Measurements from ENCODE around the gene YIPF6.
"Not testable (repeated sequence)": the region's sequence is repeated elsewhere in the genome, so short reads cannot be mapped to it uniquely, and the experiment has no call there.

YIPF6 gene

DNA sequence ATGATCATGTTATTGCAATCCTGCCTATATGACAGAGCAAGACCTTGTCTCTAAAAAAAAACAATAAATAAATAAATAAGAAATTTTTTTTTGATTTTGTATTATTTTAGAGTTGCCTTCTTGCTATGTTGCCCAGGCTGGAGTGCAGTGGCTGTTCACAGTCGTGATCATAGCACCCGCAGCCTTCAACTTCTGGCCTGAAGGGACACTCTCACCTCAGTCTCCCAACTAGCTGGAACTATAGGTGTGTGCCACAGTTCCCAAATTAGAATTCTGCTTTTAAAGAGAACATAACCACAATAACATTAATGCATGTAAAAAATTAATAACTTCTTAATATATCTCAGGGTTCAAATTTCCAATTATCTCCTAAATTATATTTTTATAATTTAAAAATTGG, 7.8 kb downstream of the YIPF6 start:
- no peak for DNase-seq (ENCODE audit: low read depth)

GRCh38 chrX:68508799-68509198, 9.9 kb downstream of the YIPF6 start:
- no peak for DNase-seq (ENCODE audit: low read depth)

DNA sequence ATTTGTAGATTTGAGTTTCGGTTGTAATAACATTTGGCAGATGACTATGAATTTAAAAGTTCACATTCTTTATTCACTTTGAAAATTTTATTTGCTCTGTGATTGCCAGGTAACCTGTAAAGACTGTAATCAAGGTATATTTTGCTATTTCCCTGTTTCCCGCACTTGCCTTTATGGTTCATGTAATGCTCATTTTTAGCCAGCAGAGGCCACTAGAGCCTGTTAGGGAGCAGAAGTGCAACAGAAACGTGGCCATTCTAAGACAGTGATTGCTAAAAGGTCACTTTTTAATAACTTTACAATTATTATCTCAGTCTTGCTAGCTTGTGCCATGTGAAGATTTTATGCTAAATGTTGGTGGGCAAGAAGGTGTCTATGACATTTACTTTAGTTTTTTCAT, 12.4 kb downstream of the YIPF6 start:
- no peak for DNase-seq (ENCODE audit: low read depth)

GRCh38 chrX:68524680-68525079, 25.8 kb downstream of the YIPF6 start:
- DNase-seq (ENCODE audit: low read depth) = not testable (repeated sequence)

GRCh38 chrX:68532831-68533533, 34.1 kb downstream of the YIPF6 start:
- no peak for DNase-seq (ENCODE audit: low read depth)

DNA sequence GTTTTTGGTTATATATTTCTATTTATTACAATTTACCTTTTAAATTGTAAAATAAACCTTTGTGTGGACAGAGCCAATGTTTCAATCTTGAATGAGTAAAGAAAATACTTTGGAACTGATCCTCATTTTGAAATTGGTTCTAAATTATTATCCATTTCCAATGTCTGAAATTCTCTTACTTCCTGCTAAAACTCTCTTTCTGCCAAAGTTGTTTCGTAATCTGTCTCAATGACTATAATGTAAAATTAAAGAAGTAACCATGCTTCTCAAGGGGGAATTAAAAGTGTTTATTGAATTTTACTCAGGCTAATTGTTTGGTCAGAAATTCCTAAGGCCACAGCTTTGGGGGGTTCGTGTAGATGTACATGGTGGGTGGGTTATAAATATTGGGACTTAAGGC, 34.8 kb downstream of the YIPF6 start:
- DNase-seq (ENCODE audit: low read depth) = no peak

GRCh38 chrX:68534691-68535090, 35.8 kb downstream of the YIPF6 start:
- DNase-seq (ENCODE audit: low read depth) = no peak

- no peak for DNase-seq (ENCODE audit: low read depth)
Measured at GRCh38 chrX:68536429-68536828, 37.6 kb downstream of the YIPF6 start.

- DNase-seq (ENCODE audit: low read depth) = no peak
Measured at GRCh38 chrX:68536884-68537283, 38.0 kb downstream of the YIPF6 start.

- DNase-seq (ENCODE audit: low read depth) = no peak
Measured at GRCh38 chrX:68550193-68550592, 51.3 kb downstream of the YIPF6 start.

- DNase-seq (ENCODE audit: low read depth) = no peak
Measured at GRCh38 chrX:68556036-68556435, 57.2 kb downstream of the YIPF6 start.

DNA sequence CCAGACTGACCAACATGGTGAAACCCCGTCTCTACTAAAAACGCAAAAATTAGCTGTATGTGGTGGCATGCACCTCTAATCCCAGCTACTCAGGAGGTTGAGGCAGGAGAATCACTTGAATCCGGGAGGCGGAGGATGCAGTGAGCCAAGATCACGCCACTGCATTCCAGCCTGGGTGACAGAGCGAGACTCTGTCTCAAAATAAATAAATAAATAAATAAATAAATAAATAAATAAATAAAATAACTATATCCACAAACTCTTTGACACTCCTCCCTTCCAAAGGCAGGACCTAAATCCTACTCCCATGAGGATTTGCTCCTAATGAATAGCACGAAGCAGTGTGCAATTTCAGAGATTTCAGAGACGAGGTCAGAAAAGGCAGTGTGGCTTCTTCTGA, 58.3 kb downstream of the YIPF6 start:
- DNase-seq (ENCODE audit: low read depth) = not testable (repeated sequence)

- not testable (repeated sequence) for DNase-seq (ENCODE audit: low read depth)
Measured at GRCh38 chrX:68559905-68560304, 61.1 kb downstream of the YIPF6 start.

DNA sequence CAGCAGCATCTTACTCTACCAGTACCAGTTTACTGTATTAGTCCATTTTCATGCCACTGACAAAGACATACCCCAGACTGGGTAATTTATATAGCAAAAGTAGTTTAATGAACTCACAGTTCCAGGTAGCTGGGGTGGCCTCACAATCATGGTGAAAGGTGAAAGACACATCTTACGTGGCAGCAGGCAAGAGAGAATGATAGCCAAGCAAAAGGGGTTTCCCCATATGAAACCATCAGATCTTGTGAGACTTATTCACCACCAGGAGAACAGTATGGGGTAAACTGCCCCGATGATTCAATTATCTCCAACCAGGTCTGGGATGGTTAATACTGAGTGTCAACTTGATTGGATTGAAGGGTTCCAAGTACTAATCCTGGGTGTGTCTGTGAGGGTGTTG, 69.3 kb downstream of the YIPF6 start:
- DNase-seq (ENCODE audit: low read depth) = no peak

GRCh38 chrX:68570598-68570997, 71.7 kb downstream of the YIPF6 start:
- no peak for DNase-seq (ENCODE audit: low read depth)

DNA sequence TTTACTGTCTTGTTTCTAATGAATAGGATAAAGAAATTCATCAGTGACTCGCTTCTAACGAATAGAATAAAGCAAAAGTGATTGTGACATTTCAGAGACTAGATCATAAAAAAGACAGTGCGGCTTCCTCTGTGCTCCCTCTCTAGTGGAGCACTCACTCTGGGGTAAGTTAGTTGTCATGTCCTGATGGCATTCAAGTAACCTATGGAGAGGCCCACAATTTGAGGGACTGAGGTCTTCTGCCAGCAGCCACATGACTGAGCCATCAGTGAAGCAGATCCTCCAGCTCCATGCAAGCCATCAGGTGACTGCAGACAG, 72.4 kb downstream of the YIPF6 start:
- DNase-seq (ENCODE audit: low read depth) = no peak

- no peak for DNase-seq (ENCODE audit: low read depth)
Measured at GRCh38 chrX:68571610-68572311, 72.9 kb downstream of the YIPF6 start.

DNA sequence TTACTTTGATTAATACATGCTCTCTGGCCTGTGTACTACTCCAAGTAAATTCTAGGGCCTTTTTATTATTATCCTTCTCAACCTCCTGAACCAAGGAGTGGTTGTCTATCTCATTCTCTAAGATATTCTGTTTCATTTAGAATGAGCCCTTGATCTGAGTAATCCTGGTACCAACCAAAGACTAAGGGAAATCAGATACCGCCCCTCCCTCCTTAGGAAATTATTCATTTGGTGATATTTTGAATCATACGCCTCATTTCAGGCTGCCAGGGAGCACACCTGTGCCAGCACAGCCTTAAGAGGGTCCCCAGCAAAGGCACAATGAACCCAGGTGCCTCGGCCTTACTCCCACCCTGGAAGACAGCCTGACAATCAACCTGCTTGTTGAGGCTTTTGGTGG, 75.4 kb downstream of the YIPF6 start:
- DNase-seq (ENCODE audit: low read depth) = no peak

DNA sequence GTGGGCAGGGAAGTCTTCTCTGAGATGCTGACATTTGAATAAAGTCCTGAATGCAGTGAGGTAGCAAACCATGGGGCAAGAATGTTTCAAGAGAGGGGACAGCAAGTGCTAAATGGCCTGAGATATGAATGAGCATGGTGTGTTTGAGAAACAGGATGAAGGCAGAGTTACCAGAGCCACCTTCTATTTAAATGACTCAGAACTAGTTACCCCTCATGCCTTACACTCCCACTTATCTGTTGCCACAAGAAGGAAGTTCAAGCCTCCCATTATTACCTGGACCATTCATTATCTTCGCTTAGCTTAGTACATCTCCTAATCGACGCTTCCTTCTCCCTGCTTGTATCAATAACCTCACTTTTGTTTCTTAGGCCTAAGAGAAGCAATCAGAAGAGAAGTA, 81.0 kb downstream of the YIPF6 start:
- DNase-seq (ENCODE audit: low read depth) = no peak

- no peak for DNase-seq (ENCODE audit: low read depth)
Measured at GRCh38 chrX:68584221-68584620, 85.4 kb downstream of the YIPF6 start.
